ENCODE results near the gene ALS2CL. TPM values are rescaled to one million over a fixed set of nuclear protein-coding genes. Genes with fewer than 3 reads are reported as not detected.

The ALS2CL gene
- total and polyA plus RNA-seq, 2 experiments from 2014 or later: 3.4 to 11.8 TPM

DNA sequence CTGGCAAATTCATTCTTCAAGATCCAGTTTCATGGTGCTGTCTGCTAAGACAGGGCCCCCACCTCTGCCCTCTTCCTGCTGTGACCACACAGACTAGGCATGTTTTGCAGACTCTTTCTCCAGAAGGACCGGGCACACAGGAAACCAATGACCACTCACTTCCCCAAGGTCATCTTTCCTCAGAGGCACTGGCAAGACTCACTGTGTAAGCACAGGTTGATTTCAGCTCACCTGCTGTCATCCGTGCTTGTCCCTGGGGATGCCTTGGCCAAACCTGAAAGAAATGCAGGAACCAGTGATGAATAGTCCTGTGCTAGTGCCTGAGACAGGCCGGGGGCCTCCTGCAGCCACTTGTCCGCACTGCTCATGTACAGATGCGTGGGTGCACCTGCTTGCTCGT lies 33.5 kb downstream of the ALS2CL start (continued):
- TF ChIP-seq, protein P1, sequence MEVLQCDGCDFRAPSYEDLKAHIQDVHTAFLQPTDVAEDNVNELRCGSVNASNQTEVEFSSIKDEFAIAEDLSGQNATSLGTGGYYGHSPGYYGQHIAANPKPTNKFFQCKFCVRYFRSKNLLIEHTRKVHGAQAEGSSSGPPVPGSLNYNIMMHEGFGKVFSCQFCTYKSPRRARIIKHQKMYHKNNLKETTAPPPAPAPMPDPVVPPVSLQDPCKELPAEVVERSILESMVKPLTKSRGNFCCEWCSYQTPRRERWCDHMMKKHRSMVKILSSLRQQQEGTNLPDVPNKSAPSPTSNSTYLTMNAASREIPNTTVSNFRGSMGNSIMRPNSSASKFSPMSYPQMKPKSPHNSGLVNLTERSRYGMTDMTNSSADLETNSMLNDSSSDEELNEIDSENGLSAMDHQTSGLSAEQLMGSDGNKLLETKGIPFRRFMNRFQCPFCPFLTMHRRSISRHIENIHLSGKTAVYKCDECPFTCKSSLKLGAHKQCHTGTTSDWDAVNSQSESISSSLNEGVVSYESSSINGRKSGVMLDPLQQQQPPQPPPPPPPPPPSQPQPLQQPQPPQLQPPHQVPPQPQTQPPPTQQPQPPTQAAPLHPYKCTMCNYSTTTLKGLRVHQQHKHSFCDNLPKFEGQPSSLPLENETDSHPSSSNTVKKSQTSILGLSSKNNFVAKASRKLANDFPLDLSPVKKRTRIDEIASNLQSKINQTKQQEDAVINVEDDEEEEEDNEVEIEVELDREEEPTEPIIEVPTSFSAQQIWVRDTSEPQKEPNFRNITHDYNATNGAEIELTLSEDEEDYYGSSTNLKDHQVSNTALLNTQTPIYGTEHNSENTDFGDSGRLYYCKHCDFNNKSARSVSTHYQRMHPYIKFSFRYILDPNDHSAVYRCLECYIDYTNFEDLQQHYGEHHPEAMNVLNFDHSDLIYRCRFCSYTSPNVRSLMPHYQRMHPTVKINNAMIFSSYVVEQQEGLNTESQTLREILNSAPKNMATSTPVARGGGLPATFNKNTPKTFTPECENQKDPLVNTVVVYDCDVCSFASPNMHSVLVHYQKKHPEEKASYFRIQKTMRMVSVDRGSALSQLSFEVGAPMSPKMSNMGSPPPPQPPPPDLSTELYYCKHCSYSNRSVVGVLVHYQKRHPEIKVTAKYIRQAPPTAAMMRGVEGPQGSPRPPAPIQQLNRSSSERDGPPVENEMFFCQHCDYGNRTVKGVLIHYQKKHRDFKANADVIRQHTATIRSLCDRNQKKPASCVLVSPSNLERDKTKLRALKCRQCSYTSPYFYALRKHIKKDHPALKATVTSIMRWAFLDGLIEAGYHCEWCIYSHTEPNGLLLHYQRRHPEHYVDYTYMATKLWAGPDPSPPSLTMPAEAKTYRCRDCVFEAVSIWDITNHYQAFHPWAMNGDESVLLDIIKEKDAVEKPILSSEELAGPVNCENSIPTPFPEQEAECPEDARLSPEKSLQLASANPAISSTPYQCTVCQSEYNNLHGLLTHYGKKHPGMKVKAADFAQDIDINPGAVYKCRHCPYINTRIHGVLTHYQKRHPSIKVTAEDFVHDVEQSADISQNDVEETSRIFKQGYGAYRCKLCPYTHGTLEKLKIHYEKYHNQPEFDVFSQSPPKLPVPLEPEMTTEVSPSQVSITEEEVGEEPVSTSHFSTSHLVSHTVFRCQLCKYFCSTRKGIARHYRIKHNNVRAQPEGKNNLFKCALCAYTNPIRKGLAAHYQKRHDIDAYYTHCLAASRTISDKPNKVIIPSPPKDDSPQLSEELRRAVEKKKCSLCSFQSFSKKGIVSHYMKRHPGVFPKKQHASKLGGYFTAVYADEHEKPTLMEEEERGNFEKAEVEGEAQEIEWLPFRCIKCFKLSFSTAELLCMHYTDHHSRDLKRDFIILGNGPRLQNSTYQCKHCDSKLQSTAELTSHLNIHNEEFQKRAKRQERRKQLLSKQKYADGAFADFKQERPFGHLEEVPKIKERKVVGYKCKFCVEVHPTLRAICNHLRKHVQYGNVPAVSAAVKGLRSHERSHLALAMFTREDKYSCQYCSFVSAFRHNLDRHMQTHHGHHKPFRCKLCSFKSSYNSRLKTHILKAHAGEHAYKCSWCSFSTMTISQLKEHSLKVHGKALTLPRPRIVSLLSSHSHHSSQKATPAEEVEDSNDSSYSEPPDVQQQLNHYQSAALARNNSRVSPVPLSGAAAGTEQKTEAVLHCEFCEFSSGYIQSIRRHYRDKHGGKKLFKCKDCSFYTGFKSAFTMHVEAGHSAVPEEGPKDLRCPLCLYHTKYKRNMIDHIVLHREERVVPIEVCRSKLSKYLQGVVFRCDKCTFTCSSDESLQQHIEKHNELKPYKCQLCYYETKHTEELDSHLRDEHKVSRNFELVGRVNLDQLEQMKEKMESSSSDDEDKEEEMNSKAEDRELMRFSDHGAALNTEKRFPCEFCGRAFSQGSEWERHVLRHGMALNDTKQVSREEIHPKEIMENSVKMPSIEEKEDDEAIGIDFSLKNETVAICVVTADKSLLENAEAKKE (CRISPR knock-in tag; IDR thresholded peaks at IDR 0.05): no peak
- no peak for TF ChIP-seq ZNF331 (CRISPR knock-in tag; IDR thresholded peaks at IDR 0.05; ENCODE audit: low read depth)
- no peak for TF ChIP-seq EZH2phosphoT487 (IDR thresholded peaks at IDR 0.05; ENCODE audit: unreplicated experiment)
- no peak for TF ChIP-seq ZNF114 (CRISPR knock-in tag; IDR thresholded peaks at IDR 0.05)
- TF ChIP-seq, protein P2, sequence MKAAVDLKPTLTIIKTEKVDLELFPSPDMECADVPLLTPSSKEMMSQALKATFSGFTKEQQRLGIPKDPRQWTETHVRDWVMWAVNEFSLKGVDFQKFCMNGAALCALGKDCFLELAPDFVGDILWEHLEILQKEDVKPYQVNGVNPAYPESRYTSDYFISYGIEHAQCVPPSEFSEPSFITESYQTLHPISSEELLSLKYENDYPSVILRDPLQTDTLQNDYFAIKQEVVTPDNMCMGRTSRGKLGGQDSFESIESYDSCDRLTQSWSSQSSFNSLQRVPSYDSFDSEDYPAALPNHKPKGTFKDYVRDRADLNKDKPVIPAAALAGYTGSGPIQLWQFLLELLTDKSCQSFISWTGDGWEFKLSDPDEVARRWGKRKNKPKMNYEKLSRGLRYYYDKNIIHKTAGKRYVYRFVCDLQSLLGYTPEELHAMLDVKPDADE (IDR thresholded peaks at IDR 0.05): no peak
- no peak for TF ChIP-seq EZH2 (IDR thresholded peaks at IDR 0.05; ENCODE audit: low read depth, unreplicated experiment)

DNA sequence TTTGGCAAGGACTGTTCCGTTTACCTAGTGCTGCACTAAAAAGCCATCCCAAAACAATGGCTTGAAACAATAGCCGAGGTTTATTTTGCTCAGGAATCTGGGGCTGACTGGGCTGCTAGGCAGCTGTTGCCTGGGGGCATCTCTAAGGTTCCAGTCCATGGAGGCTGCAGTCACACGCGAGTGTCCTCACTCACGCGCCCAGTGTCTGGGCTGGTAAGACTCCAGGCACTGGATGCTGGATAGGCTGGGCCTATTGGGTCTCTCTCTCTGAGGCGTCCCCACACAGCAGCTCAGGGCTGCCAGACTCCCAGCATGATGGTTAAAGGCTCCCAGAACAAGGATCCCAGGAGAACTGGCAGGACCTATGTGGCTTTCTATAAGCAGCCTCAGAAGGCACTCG lies 34.2 kb downstream of the ALS2CL start:
- ATAC-seq: peak; percentile 12
- no peaks in the 10 kb centered on the region for H3K27me3 ChIP-seq (ENCODE audit: insufficient read depth)
- Mint-ChIP-seq H3K9me3 (no peaks in the 10 kb centered on the region; the same call in 2 of the 3 replicates), H3K27ac (no peak overlapping the region; the same call in 1 of the 2 replicates), H3K36me3 (ENCODE audit: low read depth) (no peaks in the 10 kb centered on the region), H3K4me3 (no peak overlapping the region), H3K27me3 (ENCODE audit: insufficient read depth, low read depth, poor library complexity) (peaks cover 31% of the 10 kb centered on the region), H3K4me1 (peaks cover 67% of the 10 kb centered on the region)
- peaks cover 51% of the 10 kb centered on the region for H3K4me1 ChIP-seq (ENCODE audit: insufficient read depth)
- no peak overlapping the region for H3K27ac ChIP-seq (ENCODE audit: low read depth)
- TF ChIP-seq, protein P3, sequence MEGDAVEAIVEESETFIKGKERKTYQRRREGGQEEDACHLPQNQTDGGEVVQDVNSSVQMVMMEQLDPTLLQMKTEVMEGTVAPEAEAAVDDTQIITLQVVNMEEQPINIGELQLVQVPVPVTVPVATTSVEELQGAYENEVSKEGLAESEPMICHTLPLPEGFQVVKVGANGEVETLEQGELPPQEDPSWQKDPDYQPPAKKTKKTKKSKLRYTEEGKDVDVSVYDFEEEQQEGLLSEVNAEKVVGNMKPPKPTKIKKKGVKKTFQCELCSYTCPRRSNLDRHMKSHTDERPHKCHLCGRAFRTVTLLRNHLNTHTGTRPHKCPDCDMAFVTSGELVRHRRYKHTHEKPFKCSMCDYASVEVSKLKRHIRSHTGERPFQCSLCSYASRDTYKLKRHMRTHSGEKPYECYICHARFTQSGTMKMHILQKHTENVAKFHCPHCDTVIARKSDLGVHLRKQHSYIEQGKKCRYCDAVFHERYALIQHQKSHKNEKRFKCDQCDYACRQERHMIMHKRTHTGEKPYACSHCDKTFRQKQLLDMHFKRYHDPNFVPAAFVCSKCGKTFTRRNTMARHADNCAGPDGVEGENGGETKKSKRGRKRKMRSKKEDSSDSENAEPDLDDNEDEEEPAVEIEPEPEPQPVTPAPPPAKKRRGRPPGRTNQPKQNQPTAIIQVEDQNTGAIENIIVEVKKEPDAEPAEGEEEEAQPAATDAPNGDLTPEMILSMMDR (conservative IDR thresholded peaks at IDR 0.05; ENCODE audit: low read depth in 2 of 2): no peak
- H3K79me2 ChIP-seq (replicated peaks; ENCODE audit: insufficient read depth): no peaks in the 10 kb centered on the region
- no peak overlapping the region for H3K4me3 ChIP-seq
- no peaks in the 10 kb centered on the region for H4K20me1 ChIP-seq (replicated peaks; ENCODE audit: insufficient read depth)
- H3K4me2 ChIP-seq: no peak overlapping the region; the same call in 1 of the 2 replicates
- 0 out of 2 replicates have a peak, but pooled peaks cover 9% of the 10 kb centered on the region for H3F3A ChIP-seq (replicated peaks; ENCODE audit: low read depth)
- peak; percentile 42 for DNase-seq (ENCODE audit: low spot score)
- no peaks in the 10 kb centered on the region for H3K9me2 ChIP-seq (ENCODE audit: insufficient read depth)
- peak overlapping the region; percentile 1; the same call in 1 of the 2 replicates for H2AFZ ChIP-seq
- H3K36me3 ChIP-seq (ENCODE audit: insufficient read depth): no peaks in the 10 kb centered on the region

All from GM23338 (cell line).